ENCODE results near the gene BRINP1. TPM values are rescaled to one million over a fixed set of nuclear protein-coding genes. Genes with fewer than 3 reads are reported as not detected.

The BRINP1 gene
- total and polyA plus RNA-seq, 10 of the 15 experiments (the other 5 are each of a cell fraction or from before 2014, with no cell fraction given) = not detected

DNA sequence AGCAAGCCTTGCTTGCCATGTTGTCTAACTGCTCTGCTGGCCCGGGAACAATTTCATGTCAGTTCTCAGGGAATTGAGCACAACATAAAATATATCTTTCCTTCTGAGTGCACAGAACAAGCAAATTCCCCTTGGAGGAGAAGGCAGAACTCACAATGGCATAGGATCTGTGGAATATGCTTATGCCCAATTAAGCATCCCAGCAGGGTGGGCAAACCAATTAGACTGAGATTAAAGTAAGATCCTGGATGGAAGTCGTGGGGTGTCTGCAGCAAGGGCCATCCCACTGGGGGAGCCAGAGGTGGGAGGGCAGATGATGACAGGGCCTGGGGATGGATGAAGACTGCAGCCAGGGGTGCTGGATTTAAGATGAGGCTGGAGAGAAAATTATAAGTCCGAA lies 114.1 kb downstream of the BRINP1 start (continued):
- no peak for TF ChIP-seq BHLHE40 (IDR thresholded peaks at IDR 0.05; ENCODE audit: borderline replicate concordance in 1 of 2, low read depth in 2 of 2, low read length in 1 of 2)
- TF ChIP-seq NFXL1 (IDR thresholded peaks at IDR 0.05; ENCODE audit: borderline replicate concordance) = no peak

GRCh38 chr9:119252671-119253299 lies 116.5 kb downstream of the BRINP1 start:
- no peaks in the 10 kb centered on the region for H3K36me3 ChIP-seq (ENCODE audit: control insufficient read depth in 2 of 2, insufficient read depth in 2 of 2, low read length in 1 of 2)
- no peaks in the 10 kb centered on the region for H3K4me1 ChIP-seq (ENCODE audit: control insufficient read depth, insufficient read depth, low read length)
- RAD21 ChIA-PET (ENCODE audit: unreplicated experiment) = no interaction called here
- no peak overlapping the region for H3K9ac ChIP-seq (ENCODE audit: control insufficient read depth, insufficient read depth, low read length)
- H3K27ac ChIP-seq (ENCODE audit: control insufficient read depth, insufficient read depth) = no peak overlapping the region
- TF ChIP-seq HDGF (IDR thresholded peaks at IDR 0.05) (no peak), RCOR1 (conservative IDR thresholded peaks at IDR 0.05; ENCODE audit: low read depth, low read length) (no peak), NFYB (IDR thresholded peaks at IDR 0.05; ENCODE audit: insufficient read depth, low read depth, low read length) (no peak), SMAD1 (IDR thresholded peaks at IDR 0.05; ENCODE audit: low read depth, partially characterized antibody) (no peak), CTCF (IDR thresholded peaks at IDR 0.05 in 2 of 3, conservative IDR thresholded peaks at IDR 0.05 in 1 of 3; ENCODE audit: control insufficient read depth in 2 of 3, extremely low read depth in 1 of 3, insufficient read depth in 1 of 3, low read depth in 3 of 3, low read length in 3 of 3) (no peak), TARDBP (IDR thresholded peaks at IDR 0.05; ENCODE audit: borderline replicate concordance) (no peak), REST (IDR thresholded peaks at IDR 0.05; ENCODE audit: low read depth, low read length) (no peak), POLR2AphosphoS2 (IDR thresholded peaks at IDR 0.05; ENCODE audit: low read depth, low read length) (no peak), JUNB (IDR thresholded peaks at IDR 0.05) (no peak), PML (IDR thresholded peaks at IDR 0.05; ENCODE audit: low read length) (no peak), RELB (IDR thresholded peaks at IDR 0.05; ENCODE audit: low read depth) (no peak)
- POLR2A ChIA-PET = no interaction called here
- H2AFZ ChIP-seq (ENCODE audit: control insufficient read depth, low read depth, low read length) = no peak overlapping the region
- H3K4me3 ChIP-seq = no peak overlapping the region
- H3K9me3 ChIP-seq (replicated peaks; ENCODE audit: control insufficient read depth, insufficient read depth, low read length) = no peaks in the 10 kb centered on the region
- no peaks in the 10 kb centered on the region for H3K27me3 ChIP-seq (replicated peaks in 1 of 2; ENCODE audit: control insufficient read depth in 2 of 2, insufficient read depth in 2 of 2, low read length in 1 of 2)
- SMC1A ChIA-PET (ENCODE audit: uncharacterized antibody, unreplicated experiment) = no interaction called here
- no TSS peak for BruUV-seq (replicated peaks)
- CTCF ChIA-PET = no interaction called here
- no peaks in the 10 kb centered on the region for H3K79me2 ChIP-seq (ENCODE audit: control insufficient read depth, insufficient read depth, low read length)
- ATAC-seq (no peak), FAIRE-seq (no peak), DNase-seq (ENCODE audit: low read depth, low spot score) (no peak)
- no peaks in the 10 kb centered on the region for H4K20me1 ChIP-seq (ENCODE audit: control insufficient read depth, insufficient read depth)
- 1% methylated on average over 5 of the region's 5 CpGs for WGBS (ENCODE audit: insufficient coverage, insufficient replicate concordance, low lambda C conversion rate, missing lambda C conversion rate)
- in situ Hi-C loops (cut with MboI) = no loop called here
- no peak overlapping the region for H3K4me2 ChIP-seq (ENCODE audit: control insufficient read depth, insufficient read depth)
- intact Hi-C loops (cut with micrococcal nuclease; ENCODE audit: unreplicated experiment) = no loop called here

Measured in GM12878 (cell line).